Ascending aorta (tissue), 2 donors: ENCODE data around the gene SNX6. TPM values are rescaled to one million over a fixed set of nuclear protein-coding genes. Genes with fewer than 3 reads are reported as not detected.
"Not testable (repeated sequence)": the region's sequence is repeated elsewhere in the genome, so short reads cannot be mapped to it uniquely, and the experiment has no call there.

ENCODE experiments used
- DNase-seq, 2 donors: peaks; one replicate each; pipeline ENCODE4 v3.0.0-alpha.2; 2019; ENCODE audit warnings: low spot score in 2 of 2
- H3K27ac ChIP-seq, 2 donors: fragments of 200-600 bp; sonication (generic); one replicate each; pipeline ENCODE4 v1.5.1; 2016 to 2017; ENCODE audit warnings: mild to moderate bottlenecking in 1 of 2
- H3K27me3 ChIP-seq: fragments of 200-600 bp; sonication (generic); one replicate; pipeline ENCODE4 v1.5.1; 2017
- H3K36me3 ChIP-seq, 2 donors: fragments of 200-600 bp; sonication (generic); one replicate each; pipeline ENCODE4 v1.5.1; 2016
- H3K4me1 ChIP-seq, 2 donors: fragments of 200-600 bp; sonication (generic); one replicate each; pipeline ENCODE4 v1.5.1; 2016 to 2017; ENCODE audit warnings: mild to moderate bottlenecking in 1 of 2
- H3K4me3 ChIP-seq, 2 donors: fragments of 200-600 bp; sonication (generic); one replicate each; pipeline ENCODE4 v1.5.1; 2016 to 2017; ENCODE audit warnings: mild to moderate bottlenecking in 1 of 2
- H3K9me3 ChIP-seq, 2 donors: fragments of 200-600 bp; sonication (generic); one replicate each; pipeline ENCODE4 v1.5.1; 2016
- intact Hi-C: fragments of 100-400 bp; cut with DNase I; formaldehyde crosslinking; loops from one replicate; pipeline ENCODE4 v1.15.1; 2023
- total RNA-seq: library from RNA; depleted of rRNA; stranded (reverse); fragments of >200 nt; gene quantifications from one replicate; pipeline ENCODE4 v1.1.0, GENCODE V29; 2016
- TF ChIP-seq, protein P1 (sequence below), 3 experiments: fragments of 200-600 bp in 2 of 3; fragments of 450-650 bp in 1 of 3; sonication (generic) in 2 of 3; IDR thresholded peaks; one replicate each; pipeline ENCODE4 v1.5.1; 2016 to 2019; ENCODE audit warnings: antibody characterized with exemption in 3 of 3, mild to moderate bottlenecking in 1 of 3, moderate library complexity in 1 of 3

SNX6 gene
- total RNA-seq, 1 donor from 2014 or later, result 25.3 TPM

DNA sequence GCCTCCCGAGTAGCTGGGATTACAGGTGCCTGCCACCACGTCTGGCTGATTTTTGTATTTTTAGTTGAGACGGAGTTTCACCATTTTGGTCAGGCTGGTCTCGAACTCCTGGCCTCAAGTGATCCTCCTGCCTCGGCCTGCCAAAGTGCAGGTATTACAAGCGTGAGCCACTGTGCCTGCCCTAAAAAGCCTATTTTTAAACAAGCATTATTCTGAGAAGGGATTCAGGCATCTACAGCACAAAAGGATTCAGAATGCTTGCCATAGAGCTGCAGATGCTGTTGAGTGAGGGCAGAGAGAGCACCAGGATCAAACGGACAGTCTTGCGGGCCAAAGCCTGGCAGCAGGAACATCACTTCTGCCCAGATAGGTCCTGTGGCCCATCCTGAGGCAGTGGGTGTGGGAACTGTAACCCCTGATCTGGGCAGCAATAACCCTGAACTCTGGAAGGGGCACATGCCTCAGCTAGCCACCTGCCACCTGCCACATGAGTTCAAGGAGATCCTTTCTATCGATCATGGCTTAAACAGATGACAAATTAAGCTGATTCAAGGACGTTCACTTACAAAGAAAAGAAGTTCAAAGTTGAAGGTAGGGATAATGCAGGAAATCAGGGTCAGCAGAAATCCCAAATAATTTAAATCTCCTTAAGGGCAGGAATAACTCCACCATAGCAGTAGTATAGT, 16.8 kb upstream of the SNX6 start:
- intact Hi-C loops, result no loop called here
- Histone ChIP-seq H3K4me3 (no peak overlapping the region), H3K27me3 (no peaks in the 10 kb centered on the region), H3K4me1 (peaks cover 0 to 2% of the 10 kb centered on the region in 2 donors), H3K27ac (no peak overlapping the region), H3K9me3 (peaks cover 0 to 8% of the 10 kb centered on the region in 2 donors), H3K36me3 (no peaks in the 10 kb centered on the region)
- TF ChIP-seq, protein P1, sequence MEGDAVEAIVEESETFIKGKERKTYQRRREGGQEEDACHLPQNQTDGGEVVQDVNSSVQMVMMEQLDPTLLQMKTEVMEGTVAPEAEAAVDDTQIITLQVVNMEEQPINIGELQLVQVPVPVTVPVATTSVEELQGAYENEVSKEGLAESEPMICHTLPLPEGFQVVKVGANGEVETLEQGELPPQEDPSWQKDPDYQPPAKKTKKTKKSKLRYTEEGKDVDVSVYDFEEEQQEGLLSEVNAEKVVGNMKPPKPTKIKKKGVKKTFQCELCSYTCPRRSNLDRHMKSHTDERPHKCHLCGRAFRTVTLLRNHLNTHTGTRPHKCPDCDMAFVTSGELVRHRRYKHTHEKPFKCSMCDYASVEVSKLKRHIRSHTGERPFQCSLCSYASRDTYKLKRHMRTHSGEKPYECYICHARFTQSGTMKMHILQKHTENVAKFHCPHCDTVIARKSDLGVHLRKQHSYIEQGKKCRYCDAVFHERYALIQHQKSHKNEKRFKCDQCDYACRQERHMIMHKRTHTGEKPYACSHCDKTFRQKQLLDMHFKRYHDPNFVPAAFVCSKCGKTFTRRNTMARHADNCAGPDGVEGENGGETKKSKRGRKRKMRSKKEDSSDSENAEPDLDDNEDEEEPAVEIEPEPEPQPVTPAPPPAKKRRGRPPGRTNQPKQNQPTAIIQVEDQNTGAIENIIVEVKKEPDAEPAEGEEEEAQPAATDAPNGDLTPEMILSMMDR (IDR thresholded peaks at IDR 0.05), result no peak
- DNase-seq, result no peak

- DNase-seq, result no peak
- H3K36me3 ChIP-seq, result no peaks in the 10 kb centered on the region
- H3K4me3 ChIP-seq, result no peak overlapping the region
- intact Hi-C loops, result no loop called here
- TF ChIP-seq, protein P1 (IDR thresholded peaks at IDR 0.05), result no peak
- no peaks in the 10 kb centered on the region for H3K27me3 ChIP-seq
- peaks cover 0 to 4% of the 10 kb centered on the region in 2 donors for H3K4me1 ChIP-seq
- no peak overlapping the region for H3K27ac ChIP-seq
- no peaks in the 10 kb centered on the region for H3K9me3 ChIP-seq
Observed at GRCh38 chr14:34643361-34643760, 13.4 kb upstream of the SNX6 start.

GRCh38 chr14:34642595-34642994, 12.6 kb upstream of the SNX6 start:
- TF ChIP-seq, protein P1 (IDR thresholded peaks at IDR 0.05), result no peak
- H3K4me3 ChIP-seq, result no peak overlapping the region
- H3K36me3 ChIP-seq, result no peaks in the 10 kb centered on the region
- no peak for DNase-seq
- no peaks in the 10 kb centered on the region for H3K9me3 ChIP-seq
- H3K27ac ChIP-seq, result no peak overlapping the region
- no peaks in the 10 kb centered on the region for H3K27me3 ChIP-seq
- peaks cover 0 to 4% of the 10 kb centered on the region in 2 donors for H3K4me1 ChIP-seq
- intact Hi-C loops, result no loop called here

DNA sequence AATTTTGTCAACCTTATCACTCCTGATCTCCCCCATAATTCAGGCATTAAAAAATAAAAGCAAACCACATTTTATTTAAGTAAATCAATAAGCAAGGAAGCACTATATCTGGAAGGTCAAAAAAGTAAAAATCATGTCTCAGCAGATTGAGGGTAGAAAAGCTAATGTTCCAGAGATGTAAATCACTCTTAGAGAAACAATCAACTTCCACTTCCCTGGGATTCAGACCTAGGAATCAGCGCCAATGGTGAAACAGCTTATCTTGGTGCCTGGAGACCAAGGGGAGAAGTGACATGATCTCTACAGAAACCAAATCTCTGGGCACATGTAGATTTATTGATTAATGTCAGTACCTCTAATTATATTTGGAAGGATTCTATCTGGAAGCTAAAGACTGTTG, 10.9 kb upstream of the SNX6 start:
- Histone ChIP-seq H3K27me3 (no peaks in the 10 kb centered on the region), H3K9me3 (no peaks in the 10 kb centered on the region), H3K4me1 (peaks cover 0 to 4% of the 10 kb centered on the region in 2 donors), H3K27ac (peak overlapping the region; percentile 15 to 50), H3K4me3 (no peak overlapping the region), H3K36me3 (no peaks in the 10 kb centered on the region)
- DNase-seq, result no peak
- TF ChIP-seq, protein P1 (IDR thresholded peaks at IDR 0.05), result no peak
- intact Hi-C loops, result no loop called here

GRCh38 chr14:34634360-34634771, 4.4 kb upstream of the SNX6 start:
- not testable (repeated sequence) for H3K4me3 ChIP-seq, H3K27ac ChIP-seq, H3K9me3 ChIP-seq, H3K4me1 ChIP-seq, H3K27me3 ChIP-seq, DNase-seq, H3K36me3 ChIP-seq
- intact Hi-C loops, result loop anchor here (5.0 to 10.0 kb wide), 4 partner anchors 78 to 348 kb away; partner anchors contain the start of genes CFL2, EAPP, SPTSSA and SRP54

GRCh38 chr14:34633742-34634141, 3.8 kb upstream of the SNX6 start:
- intact Hi-C loops, result loop anchor here (5.0 to 10.0 kb wide), 4 partner anchors 79 to 349 kb away; partner anchors contain the start of genes CFL2, EAPP, SPTSSA and SRP54
- peaks cover 1 to 4% of the 10 kb centered on the region in 2 donors for H3K4me1 ChIP-seq
- no peak for DNase-seq
- no peaks in the 10 kb centered on the region for H3K36me3 ChIP-seq
- no peaks in the 10 kb centered on the region for H3K27me3 ChIP-seq
- TF ChIP-seq, protein P1 (IDR thresholded peaks at IDR 0.05), result no peak
- H3K9me3 ChIP-seq, result no peaks in the 10 kb centered on the region
- no peak overlapping the region for H3K27ac ChIP-seq
- H3K4me3 ChIP-seq, result no peak overlapping the region
